ENCODE measurements around the gene DACH1.

GRCh38 chr13:71854401-71854800, 12.6 kb downstream of the DACH1 start:
- TF ChIP-seq, protein P1, sequence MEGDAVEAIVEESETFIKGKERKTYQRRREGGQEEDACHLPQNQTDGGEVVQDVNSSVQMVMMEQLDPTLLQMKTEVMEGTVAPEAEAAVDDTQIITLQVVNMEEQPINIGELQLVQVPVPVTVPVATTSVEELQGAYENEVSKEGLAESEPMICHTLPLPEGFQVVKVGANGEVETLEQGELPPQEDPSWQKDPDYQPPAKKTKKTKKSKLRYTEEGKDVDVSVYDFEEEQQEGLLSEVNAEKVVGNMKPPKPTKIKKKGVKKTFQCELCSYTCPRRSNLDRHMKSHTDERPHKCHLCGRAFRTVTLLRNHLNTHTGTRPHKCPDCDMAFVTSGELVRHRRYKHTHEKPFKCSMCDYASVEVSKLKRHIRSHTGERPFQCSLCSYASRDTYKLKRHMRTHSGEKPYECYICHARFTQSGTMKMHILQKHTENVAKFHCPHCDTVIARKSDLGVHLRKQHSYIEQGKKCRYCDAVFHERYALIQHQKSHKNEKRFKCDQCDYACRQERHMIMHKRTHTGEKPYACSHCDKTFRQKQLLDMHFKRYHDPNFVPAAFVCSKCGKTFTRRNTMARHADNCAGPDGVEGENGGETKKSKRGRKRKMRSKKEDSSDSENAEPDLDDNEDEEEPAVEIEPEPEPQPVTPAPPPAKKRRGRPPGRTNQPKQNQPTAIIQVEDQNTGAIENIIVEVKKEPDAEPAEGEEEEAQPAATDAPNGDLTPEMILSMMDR (IDR thresholded peaks at IDR 0.05) = no peak
- TF ChIP-seq POLR2A (IDR thresholded peaks at IDR 0.05) = no peak
- no peak for TF ChIP-seq EP300 (IDR thresholded peaks at IDR 0.05; ENCODE audit: low read depth)
- TF ChIP-seq POLR2AphosphoS5 (IDR thresholded peaks at IDR 0.05) = no peak
